Head of caudate nucleus (tissue), 42 donors: Measurements from ENCODE around the gene PKP4.
A peak's percentile ranks its signal among the peaks of the same experiment; 100 is the strongest.

Source experiments
- DNase-seq, 42 donors: peaks; one replicate each; pipeline versions ENCODE4 v3.0.0 to v3.0.0-alpha.2; 2020 to 2021; ENCODE audit warnings: mixed read lengths in 7 of 42
- intact Hi-C: fragments of 100-400 bp; cut with DNase I; formaldehyde crosslinking; loops from one replicate; pipeline ENCODE4 v1.15.0; 2022

PKP4 gene

GRCh38 chr2:158616480-158617000, 159.8 kb downstream of the PKP4 start:
- no peak for DNase-seq
- intact Hi-C loops: no loop called here

- intact Hi-C loops: no loop called here
- peak in 1 of 42 donors; percentile 27 for DNase-seq
These were observed 162.2 kb downstream of the PKP4 start for GRCh38 chr2:158618891-158619490.

DNA sequence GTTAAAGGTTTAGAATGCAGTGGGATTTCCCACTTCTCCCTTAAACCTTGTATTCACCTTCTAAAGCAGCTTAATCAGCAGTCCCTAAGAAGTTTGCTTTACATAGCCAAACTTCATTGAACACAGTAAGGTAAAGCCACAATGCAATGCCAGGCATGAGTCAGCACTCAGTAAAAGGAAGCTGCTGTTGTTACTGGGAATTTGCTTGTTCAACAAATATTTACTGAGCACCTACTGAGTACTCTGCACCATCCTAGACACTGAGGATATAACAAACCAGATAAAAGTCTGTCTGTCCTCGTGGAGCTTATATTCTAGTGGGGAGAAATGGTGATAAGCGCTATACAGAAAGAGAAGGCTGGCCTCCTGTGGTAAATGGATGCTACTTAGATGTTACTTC, 162.7 kb downstream of the PKP4 start:
- DNase-seq: no peak
- intact Hi-C loops: no loop called here

- DNase-seq: no peak
These were observed 163.9 kb downstream of the PKP4 start for GRCh38 chr2:158620656-158621055.

GRCh38 chr2:158624071-158624667, 167.4 kb downstream of the PKP4 start:
- intact Hi-C loops: no loop called here
- no peak for DNase-seq

More at GRCh38 chr2:158620656-158621055, 163.9 kb downstream of the PKP4 start:
- intact Hi-C loops: no loop called here

- no peak for DNase-seq
- intact Hi-C loops: no loop called here
These were observed 168.2 kb downstream of the PKP4 start for GRCh38 chr2:158624961-158625360.

DNA sequence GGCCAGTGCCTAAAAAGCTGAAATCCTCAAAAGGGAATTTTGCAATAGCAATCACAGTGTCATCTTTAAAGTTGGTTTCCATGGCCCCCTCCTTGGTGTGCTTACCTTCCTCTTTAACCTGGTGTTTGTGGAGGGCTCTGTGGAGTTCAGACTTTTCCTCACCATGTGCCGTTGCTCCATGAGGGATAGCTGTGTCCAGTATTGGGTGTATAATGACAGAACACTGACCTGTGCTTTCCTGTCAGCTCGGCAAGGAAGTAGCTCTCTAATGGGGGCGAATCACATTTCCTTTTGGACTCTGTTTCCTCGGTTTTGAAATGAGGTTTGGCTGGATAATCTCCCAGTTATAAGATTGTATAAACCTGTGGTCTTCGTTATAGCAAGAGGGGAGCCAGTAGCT, 172.4 kb downstream of the PKP4 start:
- no peak for DNase-seq
- intact Hi-C loops: no loop called here

- DNase-seq: no peak
- intact Hi-C loops: no loop called here
These were observed 176.5 kb downstream of the PKP4 start for GRCh38 chr2:158633261-158633660.

DNA sequence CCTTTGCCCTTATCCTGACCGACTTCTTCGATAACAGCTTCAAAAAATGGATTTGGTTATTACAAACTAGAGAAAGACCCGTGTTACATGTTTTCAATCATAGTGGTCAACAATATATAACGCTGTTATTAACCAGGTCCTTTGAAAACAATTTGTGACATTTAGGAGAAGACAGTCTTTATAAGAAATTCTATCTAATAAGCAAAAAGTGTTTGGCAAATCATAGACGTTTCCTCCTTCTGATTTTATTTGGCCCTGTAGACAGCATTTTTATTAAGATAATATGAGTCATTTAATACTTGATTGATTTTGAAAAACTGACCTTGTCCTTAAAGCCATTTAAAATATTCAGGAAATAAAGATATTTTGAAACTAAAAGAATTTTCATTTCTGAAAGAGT, 177.9 kb downstream of the PKP4 start:
- intact Hi-C loops: no loop called here
- no peak for DNase-seq

GRCh38 chr2:158635961-158636601, 179.3 kb downstream of the PKP4 start:
- intact Hi-C loops: no loop called here
- no peak for DNase-seq

- DNase-seq: no peak
These were observed 180.6 kb downstream of the PKP4 start for GRCh38 chr2:158637357-158637756.

DNA sequence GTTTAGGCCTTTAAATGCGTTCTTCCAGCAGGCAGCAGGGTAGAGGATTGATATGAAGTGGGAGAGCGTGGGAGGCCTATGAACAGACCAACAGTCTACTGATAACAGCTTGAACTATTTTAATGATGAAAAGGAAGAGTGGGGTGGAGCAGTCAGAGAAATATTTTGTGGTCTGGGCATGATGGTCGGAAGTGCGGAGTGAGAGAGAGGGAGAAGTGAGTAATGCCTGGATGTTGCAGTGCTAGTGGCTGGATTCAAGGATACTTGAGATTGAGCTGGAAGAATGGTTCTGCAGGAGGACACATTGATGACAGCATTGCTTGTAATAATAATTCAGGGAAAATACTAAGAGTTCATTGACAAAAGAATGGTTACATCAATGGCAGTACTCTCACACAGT, 187.4 kb downstream of the PKP4 start:
- no peak for DNase-seq

More at GRCh38 chr2:158637357-158637756, 180.6 kb downstream of the PKP4 start:
- intact Hi-C loops: no loop called here

DNA sequence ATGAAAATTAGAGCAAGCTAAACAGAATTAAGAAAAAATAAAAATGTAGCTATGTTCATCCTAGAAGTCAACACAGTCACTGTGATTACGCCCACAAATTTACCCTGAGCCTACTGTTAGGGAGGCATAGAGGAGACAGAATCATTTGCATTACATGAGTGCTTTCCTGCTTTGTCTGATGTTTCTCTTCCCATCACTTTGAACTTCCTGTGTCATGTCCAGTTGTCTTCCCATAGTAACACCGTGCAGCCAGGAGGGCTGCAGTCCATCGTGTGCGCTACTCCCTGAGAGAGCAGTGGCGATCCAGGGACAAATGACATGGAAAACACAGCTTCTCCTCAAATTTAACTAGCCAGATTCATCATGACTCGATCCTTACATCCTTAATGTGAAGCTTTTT, 188.5 kb downstream of the PKP4 start:
- intact Hi-C loops: no loop called here
- DNase-seq: no peak

More for the DNA sequence above, 187.4 kb downstream of the PKP4 start:
- intact Hi-C loops: no loop called here

DNA sequence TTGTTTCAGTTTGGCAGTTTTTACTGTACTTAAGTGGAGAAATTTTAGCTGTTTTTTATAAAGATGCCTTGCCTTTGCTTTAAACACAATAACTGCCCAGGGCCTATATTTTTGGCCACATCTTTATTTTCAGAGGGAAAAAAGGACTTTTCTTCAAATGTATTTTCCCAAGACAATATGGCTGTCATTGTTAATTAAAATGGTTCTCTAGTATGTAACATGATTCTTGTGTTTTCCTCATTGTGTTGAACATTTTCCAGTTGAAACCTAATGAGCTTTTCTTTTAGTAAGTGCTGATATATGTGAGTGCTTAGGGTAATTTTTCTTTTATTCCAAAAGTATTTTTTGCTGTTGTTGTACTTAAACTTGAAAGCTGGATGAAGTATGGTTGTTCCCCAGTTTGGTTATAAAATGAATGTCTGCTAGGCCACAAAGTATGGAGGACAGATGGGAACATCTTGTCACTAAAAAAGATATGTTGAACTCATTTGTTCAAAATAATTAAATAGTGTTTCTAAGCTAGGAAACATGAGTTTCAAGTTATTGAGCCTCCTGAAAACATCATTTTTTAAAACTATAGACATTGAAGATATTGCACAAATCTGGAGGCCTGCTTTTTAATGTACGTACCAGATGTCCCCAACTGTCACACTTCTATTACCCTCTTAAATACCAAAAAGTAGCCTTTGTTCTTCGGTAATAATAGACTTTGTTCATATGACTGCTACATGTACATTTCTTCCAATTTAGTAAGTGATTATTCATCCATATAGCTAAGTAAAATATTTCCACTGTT, 190.9 kb downstream of the PKP4 start:
- intact Hi-C loops: no loop called here
- no peak for DNase-seq

- intact Hi-C loops: no loop called here
- no peak for DNase-seq
These were observed 193.1 kb downstream of the PKP4 start for GRCh38 chr2:158649846-158650245.

DNA sequence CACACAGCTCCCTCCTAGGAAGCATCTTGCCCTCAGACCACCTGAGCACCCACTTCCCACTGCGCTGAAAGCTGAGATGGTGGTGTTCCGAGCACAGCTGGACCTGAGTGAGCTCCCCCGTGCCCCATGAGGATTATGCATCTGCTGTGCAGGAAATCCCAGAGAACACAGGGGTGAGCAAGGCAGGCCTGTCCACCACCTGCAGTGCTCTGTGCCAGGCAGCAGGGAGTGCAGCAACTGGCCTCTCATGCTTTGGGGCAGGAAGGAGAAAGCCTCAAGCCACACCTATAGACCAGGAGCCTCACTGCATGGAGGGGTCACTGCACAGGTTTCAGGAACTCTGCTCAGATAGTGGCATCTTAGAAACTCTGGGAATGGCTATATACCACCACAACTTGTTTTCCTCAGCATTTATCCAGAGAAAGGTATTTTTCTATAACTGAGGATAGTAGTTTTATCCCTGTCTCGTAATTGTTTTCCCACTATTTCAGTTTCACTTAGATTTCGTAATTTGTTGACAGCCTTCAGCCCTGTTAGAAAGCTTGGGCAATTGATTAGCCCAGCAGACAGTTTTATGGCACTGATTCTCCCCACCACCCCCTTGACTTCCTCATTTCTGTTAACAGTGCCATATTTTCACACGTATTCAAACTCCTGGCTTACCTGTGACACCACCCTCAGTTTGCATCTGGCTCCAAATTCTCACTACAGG, 194.1 kb downstream of the PKP4 start:
- intact Hi-C loops: no loop called here
- DNase-seq: no peak

DNA sequence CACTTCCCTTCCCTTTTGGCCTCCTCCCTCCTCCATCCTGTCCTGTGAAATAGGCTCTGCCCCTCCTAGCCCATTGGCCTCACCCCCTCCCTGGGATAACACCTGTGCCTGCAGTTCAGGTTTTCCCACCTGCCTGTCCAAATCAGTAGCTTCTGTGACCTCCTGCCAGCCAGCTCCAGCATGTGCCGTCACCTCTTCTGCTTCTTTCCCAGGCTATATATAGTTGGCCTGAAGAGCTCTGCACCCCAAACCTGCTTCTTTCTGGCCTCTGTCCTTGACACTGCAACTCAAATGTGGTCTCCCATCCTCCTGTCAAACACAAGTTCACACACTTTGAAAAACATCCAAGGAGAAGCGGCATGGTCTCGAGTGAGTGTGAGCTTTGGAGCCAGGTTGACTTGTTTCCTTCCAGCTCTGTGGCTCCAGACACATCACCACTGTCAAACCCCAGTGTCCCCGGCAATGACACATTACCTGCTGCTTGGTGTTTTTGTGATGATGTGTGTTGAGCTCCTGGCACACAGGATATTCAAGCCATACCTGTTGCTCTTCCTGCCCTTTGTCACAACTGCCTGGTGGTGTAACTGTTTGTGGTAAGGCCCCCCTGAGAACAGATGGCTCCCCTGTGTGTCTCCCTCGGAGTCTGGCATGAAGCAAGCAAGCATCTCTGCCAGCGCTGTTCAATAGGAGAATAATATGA, 194.8 kb downstream of the PKP4 start:
- intact Hi-C loops: no loop called here
- DNase-seq: no peak

- intact Hi-C loops: no loop called here
- DNase-seq: no peak
These were observed 198.9 kb downstream of the PKP4 start for GRCh38 chr2:158655628-158656027.
